CD14-positive monocyte (primary cell): Measurements from ENCODE around the gene ZCCHC2. TPM values are rescaled to one million over a fixed set of nuclear protein-coding genes. Genes with fewer than 3 reads are reported as not detected.

Source experiments
- DNase-seq, 3 donors: peaks; one replicate each; pipeline ENCODE4 v3.0.0-alpha.2; 2011 to 2022
- H2AFZ ChIP-seq: 2 replicates; pipeline ENCODE4 v1.6.0; 2012; ENCODE audit warnings: mild to moderate bottlenecking, low read depth, low read length, inconsistent platforms; ENCODE audit not compliant: insufficient read depth, poor library complexity, severe bottlenecking
- H3K27ac ChIP-seq, 2 donors: 1 replicate in 1 of 2; 2 replicates in 1 of 2; pipeline ENCODE4 v1.5.1; 2012 to 2013; ENCODE audit warnings: low read length in 2 of 2, control low read depth in 1 of 2, inconsistent platforms in 1 of 2, low read depth in 1 of 2, mild to moderate bottlenecking in 1 of 2
- H3K27me3 ChIP-seq, 2 donors: one replicate each; pipeline versions ENCODE4 v1.6.0 to v1.6.1; 2011 to 2013; ENCODE audit warnings: low read length in 2 of 2; ENCODE audit not compliant: control insufficient read depth in 2 of 2, insufficient read depth in 2 of 2
- H3K36me3 ChIP-seq, 2 donors: replicated peaks in 1 of 2; 1 replicate in 1 of 2; 2 replicates in 1 of 2; pipeline versions ENCODE4 v1.5.1 to v1.6.1; 2012 to 2013; ENCODE audit warnings: low read length in 2 of 2, control low read depth in 1 of 2, inconsistent platforms in 1 of 2, mild to moderate bottlenecking in 1 of 2; ENCODE audit not compliant: insufficient read depth in 2 of 2, control insufficient read depth in 1 of 2
- H3K4me1 ChIP-seq, 2 donors: 1 replicate in 1 of 2; 2 replicates in 1 of 2; pipeline versions ENCODE4 v1.5.1 to v1.6.1; 2012 to 2013; ENCODE audit warnings: low read length in 2 of 2, control low read depth in 1 of 2, inconsistent platforms in 1 of 2, mild to moderate bottlenecking in 1 of 2, moderate library complexity in 1 of 2; ENCODE audit not compliant: insufficient read depth in 2 of 2, control insufficient read depth in 1 of 2
- H3K4me2 ChIP-seq: replicated peaks from 2 replicates; pipeline ENCODE3; 2012; ENCODE audit warnings: low read length, moderate library complexity, mild to moderate bottlenecking; ENCODE audit not compliant: poor library complexity, severe bottlenecking; ENCODE audit errors: extremely low read depth
- H3K4me3 ChIP-seq, 3 experiments: fragments of 200-600 bp in 1 of 3; sonication (generic) in 1 of 3; replicated peaks in 1 of 3; 1 replicate in 2 of 3; 2 replicates in 1 of 3; pipeline ENCODE4 v1.5.1; 2011 to 2013; ENCODE audit warnings: low read length in 3 of 3, mild to moderate bottlenecking in 3 of 3, control low read depth in 2 of 3, low read depth in 2 of 3, inconsistent platforms in 1 of 3, moderate library complexity in 1 of 3
- H3K79me2 ChIP-seq: 2 replicates; pipeline ENCODE4 v1.6.0; 2012; ENCODE audit warnings: mild to moderate bottlenecking, control low read depth, inconsistent platforms, low read length, moderate library complexity; ENCODE audit not compliant: insufficient read depth
- H3K9ac ChIP-seq: 2 replicates; pipeline ENCODE4 v1.6.0; 2017; ENCODE audit warnings: low read length, mild to moderate bottlenecking; ENCODE audit not compliant: insufficient read depth, poor library complexity, severe bottlenecking
- H3K9me3 ChIP-seq, 2 donors: replicated peaks in 1 of 2; 1 replicate in 1 of 2; 2 replicates in 1 of 2; pipeline versions ENCODE4 v1.5.1 to v1.6.1; 2012 to 2013; ENCODE audit warnings: low read length in 2 of 2, control low read depth in 1 of 2; ENCODE audit not compliant: control insufficient read depth in 1 of 2, insufficient read depth in 1 of 2
- H4K20me1 ChIP-seq: 2 replicates; pipeline ENCODE4 v1.6.0; 2012; ENCODE audit warnings: mild to moderate bottlenecking, low read length, control low read depth, moderate library complexity; ENCODE audit not compliant: insufficient read depth
- H3K27ac Mint-ChIP-seq, 7 donors: one replicate each; pipeline ENCODE4 v1.8.0; 2020; ENCODE audit warnings: mild to moderate bottlenecking in 7 of 7, mixed read lengths in 7 of 7, moderate library complexity in 6 of 7, inconsistent platforms in 2 of 7
- H3K27me3 Mint-ChIP-seq, 3 donors: one replicate each; pipeline ENCODE4 v1.8.0; 2021 to 2022; ENCODE audit warnings: low read depth in 3 of 3, mild to moderate bottlenecking in 3 of 3, mixed read lengths in 3 of 3, moderate library complexity in 3 of 3, inconsistent platforms in 1 of 3
- H3K36me3 Mint-ChIP-seq, 2 donors: one replicate each; pipeline ENCODE4 v1.8.0; 2020; ENCODE audit warnings: mixed read lengths in 2 of 2, inconsistent platforms in 1 of 2, mild to moderate bottlenecking in 1 of 2
- H3K4me1 Mint-ChIP-seq: one replicate; pipeline ENCODE4 v1.8.0; 2020; ENCODE audit warnings: mild to moderate bottlenecking, mixed read lengths
- H3K4me3 Mint-ChIP-seq, 2 donors: one replicate each; pipeline ENCODE4 v1.8.0; 2020; ENCODE audit warnings: mild to moderate bottlenecking in 2 of 2, mixed read lengths in 2 of 2, moderate library complexity in 1 of 2
- H3K9me3 Mint-ChIP-seq, 7 donors: one replicate each; pipeline ENCODE4 v1.8.0; 2020 to 2022; ENCODE audit warnings: mixed read lengths in 7 of 7, mild to moderate bottlenecking in 6 of 7, moderate library complexity in 6 of 7, inconsistent platforms in 2 of 7
- CTCF ChIP-seq: fragments of 200-600 bp; IDR thresholded peaks from one replicate; pipeline ENCODE4 v1.8.0; 2022; ENCODE audit warnings: antibody characterized with exemption, mild to moderate bottlenecking
- WGBS: methylation state at CpG from one replicate; pipeline ENCODE4 v1.1.5; 2013; ENCODE audit warnings: missing lambda C conversion rate; ENCODE audit not compliant: insufficient coverage; 5-methylcytosine and 5-hydroxymethylcytosine counted together
- intact Hi-C, 2 donors: fragments of 100-400 bp; cut with micrococcal nuclease; formaldehyde crosslinking; loops; one replicate each; pipeline versions ENCODE4 v1.15.0 to v1.15.1; 2023
- polyA plus RNA-seq, 3 donors: library from polyadenylated mRNA; depleted of rRNA in 1 of 3; unstranded in 2 of 3; stranded (reverse) in 1 of 3; fragments of 300-500 nt in 2 of 3; fragments of >200 nt in 1 of 3; fragmentation: Illumina TruSeq in 2 of 3; gene quantifications; 1 replicate in 2 of 3; 2 replicates in 1 of 3; pipeline ENCODE4 v1.2.3, GENCODE V29; 2012 to 2021

ZCCHC2 gene
- polyA plus RNA-seq, 3 donors = 0.59 to 24.9 (median 0.71) TPM

- H2AFZ ChIP-seq = no peak overlapping the region
- Mint-ChIP-seq H3K27ac (no peak overlapping the region), H3K27me3 (no peaks in the 10 kb centered on the region), H3K9me3 (peaks cover 0 to 7% (median 0%) of the 10 kb centered on the region in 7 donors), H3K36me3 (peaks cover 81 to 88% of the 10 kb centered on the region in 2 donors), H3K4me3 (no peak overlapping the region), H3K4me1 (peaks cover 4% of the 10 kb centered on the region)
- no peaks in the 10 kb centered on the region for H3K27me3 ChIP-seq
- H3K9ac ChIP-seq = no peak overlapping the region
- WGBS = no CpG with 5 or more reads among the region's 3 CpGs
- intact Hi-C loops = no loop called here
- peaks cover 69 to 93% of the 10 kb centered on the region in 2 donors for H3K36me3 ChIP-seq
- no peak for DNase-seq
- H3K79me2 ChIP-seq = no peaks in the 10 kb centered on the region
- TF ChIP-seq CTCF = no peak
- H3K4me1 ChIP-seq = peaks cover 4 to 5% of the 10 kb centered on the region in 2 donors
- no peak overlapping the region for H3K4me3 ChIP-seq
- H3K27ac ChIP-seq = no peak overlapping the region
- peaks cover 4% of the 10 kb centered on the region for H4K20me1 ChIP-seq
- H3K4me2 ChIP-seq = no peak overlapping the region
- no peaks in the 10 kb centered on the region for H3K9me3 ChIP-seq
Observed at GRCh38 chr18:62571648-62572047, 48.8 kb downstream of the ZCCHC2 start.

DNA sequence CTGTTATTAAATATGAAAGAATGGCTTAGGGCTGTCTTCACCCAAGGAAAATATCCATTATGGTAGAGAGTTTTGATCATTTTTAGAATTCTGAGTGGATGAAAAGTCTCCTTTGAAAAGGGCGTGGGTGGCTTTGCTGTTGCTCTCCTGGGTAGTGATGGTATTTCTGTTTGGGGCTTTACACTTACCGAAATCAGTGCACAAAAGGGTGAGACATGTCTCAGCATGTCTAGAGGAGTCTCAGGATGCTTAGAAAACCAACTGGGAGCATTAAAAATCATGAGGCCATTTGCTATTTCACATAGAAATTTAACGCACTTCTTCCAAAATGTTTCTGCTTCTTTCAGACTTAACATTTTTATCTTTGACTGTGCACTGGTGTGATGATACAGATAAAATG is 49.6 kb downstream of the ZCCHC2 start:
- no peak for DNase-seq
- Mint-ChIP-seq H3K4me3 (no peak overlapping the region), H3K27ac (no peak overlapping the region), H3K36me3 (peaks cover 78 to 87% of the 10 kb centered on the region in 2 donors), H3K27me3 (no peaks in the 10 kb centered on the region), H3K4me1 (peaks cover 12% of the 10 kb centered on the region), H3K9me3 (peaks cover 0 to 7% (median 0%) of the 10 kb centered on the region in 7 donors)
- Histone ChIP-seq H3K36me3 (peaks cover 65 to 87% of the 10 kb centered on the region in 2 donors), H3K27ac (no peak overlapping the region), H3K79me2 (no peaks in the 10 kb centered on the region), H4K20me1 (peaks cover 4% of the 10 kb centered on the region), H3K4me1 (peaks cover 10 to 13% of the 10 kb centered on the region in 2 donors), H2AFZ (no peak overlapping the region), H3K4me3 (no peak overlapping the region), H3K9me3 (no peaks in the 10 kb centered on the region), H3K4me2 (no peak overlapping the region), H3K27me3 (no peaks in the 10 kb centered on the region), H3K9ac (no peak overlapping the region)
- TF ChIP-seq CTCF = no peak
- intact Hi-C loops = no loop called here
- WGBS = 100% methylated on average over 1 of the region's 3 CpGs
